Activated CD8-positive, alpha-beta memory T cell treated with anti-CD3 and anti-CD28 coated beads for 4 hours (primary cell): ENCODE results near the gene TYW1B.
"Not testable (repeated sequence)": the region's sequence is repeated elsewhere in the genome, so short reads cannot be mapped to it uniquely, and the experiment has no call there.

Source experiments
- DNase-seq, 2 donors: peaks; one replicate each; pipeline ENCODE4 v3.0.0-alpha.2; 2020; ENCODE audit warnings: low read depth in 2 of 2

The TYW1B gene

DNA sequence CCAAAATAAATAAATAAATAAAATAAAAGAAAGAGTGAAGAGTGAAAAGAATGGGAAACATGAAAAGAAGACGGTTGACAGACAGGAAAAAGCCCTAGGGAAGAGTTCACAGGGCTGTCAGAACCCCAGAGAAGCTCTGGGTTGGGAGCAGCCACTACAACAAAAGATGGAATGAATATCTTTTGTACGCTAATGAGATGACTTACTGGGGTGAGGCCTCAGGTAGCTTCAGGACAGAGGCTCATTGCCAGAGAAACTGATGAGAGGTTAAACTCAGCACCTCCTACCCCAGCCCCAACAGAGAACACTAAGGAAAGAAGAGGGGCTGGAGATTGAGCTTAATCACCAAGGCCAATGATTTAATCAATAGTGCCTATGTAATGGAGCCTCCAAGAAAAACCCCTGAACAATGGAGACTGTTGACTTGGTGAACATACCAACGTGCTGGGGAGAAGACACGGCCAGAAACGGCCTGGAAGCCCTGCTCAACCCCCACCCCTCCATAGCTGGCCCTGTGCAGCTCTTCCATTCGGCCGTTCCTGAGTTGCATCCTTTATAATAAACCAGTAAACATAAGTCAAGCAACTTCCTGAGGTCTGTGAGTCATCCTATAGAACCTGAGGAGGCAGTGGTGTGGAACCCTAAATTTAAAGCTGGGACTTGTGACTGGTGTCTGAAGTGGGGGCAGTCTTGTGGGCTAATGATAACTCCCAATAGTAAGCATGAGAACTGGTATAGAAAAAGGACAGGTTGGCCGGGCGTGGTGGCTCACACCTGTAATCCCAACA is 11.4 kb downstream of the TYW1B start:
- not testable (repeated sequence) for DNase-seq

DNA sequence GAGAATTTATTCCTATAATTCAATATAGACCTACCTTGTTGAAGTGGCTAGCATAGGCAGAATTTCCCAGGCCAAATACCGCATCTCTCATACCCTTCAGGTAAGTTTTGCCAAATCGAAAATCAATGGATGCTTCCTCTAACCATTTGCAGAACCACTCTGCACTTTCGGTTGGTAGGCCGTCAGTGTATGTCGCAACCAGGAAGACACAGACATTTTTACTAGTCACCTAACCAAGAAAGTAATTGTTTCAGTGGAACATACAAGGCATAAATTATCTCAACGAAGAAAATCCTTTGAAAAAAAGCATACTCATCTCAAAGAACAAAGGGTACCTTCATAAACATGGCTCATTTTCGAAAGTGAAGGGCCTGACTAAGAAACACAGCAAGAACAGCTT is 17.6 kb downstream of the TYW1B start:
- DNase-seq, result not testable (repeated sequence)

DNA sequence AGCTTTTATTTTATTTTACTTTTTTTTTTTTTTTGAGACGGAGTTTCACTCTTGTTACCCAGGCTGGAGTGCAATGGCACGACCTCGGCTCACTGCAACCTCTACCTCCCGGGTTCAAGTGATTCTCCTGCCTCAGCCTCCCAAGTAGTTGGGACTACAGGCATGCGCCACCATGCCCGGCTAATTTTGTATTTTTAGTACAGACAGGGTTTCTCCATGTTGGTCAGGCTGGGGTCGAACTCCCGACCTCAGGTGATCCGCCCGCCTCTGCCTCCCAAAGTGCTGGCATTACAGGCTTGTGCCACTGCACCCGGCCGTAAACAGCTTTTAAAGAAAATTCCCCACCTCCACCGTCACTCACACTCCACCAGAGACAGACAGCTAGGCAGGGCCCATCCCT is 19.5 kb downstream of the TYW1B start:
- DNase-seq, result not testable (repeated sequence)

DNA sequence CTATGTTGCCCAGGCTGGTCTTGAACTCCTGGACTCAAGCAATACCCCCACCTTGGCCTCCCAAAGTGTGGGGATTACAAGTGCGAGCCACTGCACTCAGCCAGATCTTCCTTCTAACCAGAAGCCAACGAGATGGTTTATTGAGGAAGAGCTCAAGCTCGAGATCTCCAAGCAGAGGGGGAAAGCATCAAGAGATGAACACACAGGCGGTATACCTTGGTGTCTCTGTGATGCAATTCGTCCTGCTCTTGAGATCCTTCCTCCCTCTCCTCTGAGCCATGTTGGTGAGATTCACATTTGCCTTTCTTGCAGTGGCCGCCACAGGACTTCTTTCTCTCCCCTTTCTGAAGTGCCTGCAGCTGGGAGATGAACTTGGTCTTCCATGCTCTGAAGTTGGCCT is 21.1 kb downstream of the TYW1B start:
- not testable (repeated sequence) for DNase-seq

DNA sequence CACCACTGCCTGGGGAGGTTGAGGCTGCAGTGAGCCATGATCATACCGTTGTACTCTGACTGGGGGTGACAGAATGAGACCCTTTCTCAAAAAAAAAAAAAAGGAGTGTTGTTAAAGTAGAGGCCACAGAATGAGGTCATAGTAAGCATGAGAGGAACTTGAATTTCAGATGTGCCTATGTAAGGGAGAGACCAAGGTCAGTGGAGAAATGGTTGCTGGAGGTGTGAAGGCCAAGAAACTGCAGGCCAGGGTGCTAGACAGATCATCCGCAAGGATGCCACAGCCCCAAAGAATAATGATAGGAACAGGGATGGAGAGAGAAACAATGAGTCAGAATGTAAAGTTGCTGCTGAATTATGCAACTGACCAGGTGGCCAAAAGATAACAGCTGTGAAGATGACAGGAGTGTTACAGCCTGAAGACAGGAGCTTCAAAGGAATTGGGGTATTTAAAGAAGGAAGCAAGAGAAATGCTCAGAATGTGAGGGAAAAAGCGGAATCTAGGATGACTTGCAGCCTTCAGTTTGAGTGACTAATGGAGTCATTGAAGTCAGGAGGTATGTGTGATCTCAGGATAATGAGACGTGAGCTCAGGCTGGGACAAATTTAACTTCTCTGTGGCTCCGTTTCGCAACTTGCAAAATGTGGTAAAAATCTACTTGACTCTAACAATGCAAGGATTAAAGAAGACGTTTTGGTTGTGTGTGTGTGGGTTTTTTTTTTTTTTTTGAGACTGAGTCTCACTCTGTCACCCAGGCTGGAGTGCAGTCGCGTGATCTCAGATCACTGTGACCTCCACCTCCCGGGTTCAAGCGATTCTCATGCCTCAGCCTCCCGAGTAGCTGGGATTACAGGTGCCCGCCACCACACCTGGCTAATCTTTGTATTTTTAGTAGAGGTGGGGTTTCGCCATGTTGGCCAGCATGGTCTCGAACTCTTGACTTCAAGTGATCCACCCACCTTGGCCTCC is 22.2 kb downstream of the TYW1B start:
- no peak for DNase-seq

DNA sequence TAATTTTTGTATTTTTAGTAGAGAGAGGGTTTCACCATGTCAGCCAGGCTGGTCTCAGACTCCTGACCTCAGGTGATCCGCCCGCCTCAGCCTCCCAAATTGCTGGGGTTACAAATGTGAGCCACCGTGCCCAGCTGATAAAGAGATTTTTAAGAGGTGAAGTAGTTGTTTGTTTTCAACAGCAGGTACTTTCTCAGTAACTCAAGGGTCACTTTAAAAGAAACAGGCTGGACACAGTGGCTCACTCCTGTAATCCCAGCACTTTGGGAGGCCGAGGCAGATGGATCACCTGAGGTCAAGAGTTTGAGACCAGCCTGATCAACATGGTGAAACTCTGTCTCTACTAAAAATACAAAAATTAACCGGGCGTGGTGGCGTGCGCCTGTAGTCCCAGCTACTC is 24.2 kb downstream of the TYW1B start:
- not testable (repeated sequence) for DNase-seq

DNA sequence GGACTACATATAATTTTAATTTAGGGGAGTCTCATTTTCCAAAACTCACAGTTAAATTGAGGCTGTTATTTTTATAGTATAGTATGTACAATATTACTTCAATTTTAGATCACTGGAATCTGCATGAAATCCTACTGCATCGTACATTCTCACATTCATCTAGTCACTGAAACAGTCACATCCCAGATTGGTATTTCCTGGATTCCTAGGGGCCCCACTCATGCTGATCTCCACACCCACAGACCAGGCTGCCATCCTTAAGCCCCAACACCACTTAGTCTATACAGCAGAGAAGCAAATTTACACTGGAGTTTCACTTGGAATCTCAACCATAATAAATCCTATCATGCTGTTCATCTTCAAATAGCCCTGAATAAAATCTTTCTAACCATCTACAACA is 26.4 kb downstream of the TYW1B start:
- not testable (repeated sequence) for DNase-seq

DNA sequence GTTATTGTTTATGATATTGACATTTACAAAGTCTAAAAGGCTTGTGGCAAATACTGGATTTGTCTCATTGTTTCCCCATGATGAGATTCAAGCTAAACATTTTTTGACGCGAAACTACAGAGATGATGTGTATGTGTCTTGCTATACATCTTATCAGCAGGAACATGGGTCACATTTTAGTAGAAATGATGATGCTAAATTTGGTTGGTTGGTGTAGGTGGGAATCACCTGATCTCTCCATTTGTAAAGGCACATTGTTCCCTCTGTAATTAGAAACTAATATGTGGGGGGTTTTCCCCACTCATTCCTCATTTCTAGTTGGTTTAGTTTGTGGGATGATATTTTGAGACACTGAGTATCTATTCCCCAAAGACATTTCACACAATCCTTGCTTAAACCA is 32.6 kb downstream of the TYW1B start:
- DNase-seq, result not testable (repeated sequence)

DNA sequence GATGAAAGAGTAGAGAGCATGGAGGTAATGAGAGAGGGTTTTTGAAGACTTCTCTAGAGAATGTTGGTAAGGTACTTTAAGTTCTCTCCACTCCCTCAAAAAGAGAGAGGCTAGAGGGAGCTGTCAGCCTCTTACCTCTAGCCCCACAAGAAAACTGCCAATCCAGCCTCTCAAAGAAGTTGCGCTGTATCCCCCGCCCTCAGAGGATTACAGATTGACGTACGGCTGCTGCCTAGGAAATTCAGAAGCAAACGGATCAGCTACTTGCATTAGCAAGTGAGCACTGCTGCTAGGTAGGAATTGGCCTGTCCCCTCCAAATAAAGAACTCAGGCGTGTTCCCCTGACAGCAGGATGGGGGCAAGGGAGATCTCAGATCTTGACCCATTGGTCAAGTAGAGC is 34.2 kb downstream of the TYW1B start:
- DNase-seq, result no peak

DNA sequence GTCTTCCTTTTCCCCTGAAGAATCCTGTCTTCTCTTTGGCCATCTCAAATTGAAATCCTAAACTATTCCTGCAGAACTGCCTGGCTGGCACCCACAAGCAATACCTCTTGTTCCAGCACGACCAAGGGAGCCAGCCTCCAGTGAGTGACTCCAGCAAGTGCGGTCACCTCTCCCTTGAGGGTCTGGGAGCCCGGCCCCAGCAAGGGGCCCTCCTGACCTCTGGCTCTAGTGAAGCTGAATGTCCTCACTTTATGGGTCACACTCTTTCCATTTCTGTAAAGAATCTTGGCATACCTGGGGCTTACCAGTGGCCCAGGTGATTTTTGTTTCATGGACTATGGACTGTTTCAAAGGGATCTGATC is 37.3 kb downstream of the TYW1B start:
- not testable (repeated sequence) for DNase-seq

DNA sequence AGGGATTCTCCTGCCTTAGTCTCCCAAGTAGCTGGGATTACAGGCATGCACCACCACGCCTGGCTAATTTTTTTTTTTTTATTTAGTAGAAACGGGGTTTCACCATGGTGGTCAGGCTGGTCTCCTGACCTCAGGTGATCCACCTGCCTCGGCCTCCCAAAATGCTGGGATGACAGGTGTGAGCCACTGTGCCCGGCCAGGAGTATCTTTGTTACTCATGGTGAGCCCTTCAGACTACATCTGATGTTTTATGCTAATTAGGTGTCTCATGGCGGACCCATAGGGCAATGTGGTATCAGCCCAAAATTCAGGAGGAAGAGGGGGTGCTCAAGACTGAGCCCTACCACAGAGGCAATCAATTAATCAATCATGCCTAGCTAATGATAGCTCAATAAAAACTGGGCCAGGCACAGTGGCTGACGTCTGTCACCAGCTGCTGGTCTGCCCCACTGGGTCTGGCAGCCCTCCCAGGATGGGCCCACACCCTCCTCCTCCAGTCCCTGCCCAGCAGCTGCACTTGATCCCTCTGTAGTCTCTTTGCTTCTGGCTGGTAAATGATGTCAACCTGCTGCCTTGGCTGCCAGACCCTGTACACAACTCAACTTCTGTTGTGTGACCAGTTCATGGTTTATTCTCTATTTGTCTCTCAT is 37.8 kb downstream of the TYW1B start:
- DNase-seq, result not testable (repeated sequence)

DNA sequence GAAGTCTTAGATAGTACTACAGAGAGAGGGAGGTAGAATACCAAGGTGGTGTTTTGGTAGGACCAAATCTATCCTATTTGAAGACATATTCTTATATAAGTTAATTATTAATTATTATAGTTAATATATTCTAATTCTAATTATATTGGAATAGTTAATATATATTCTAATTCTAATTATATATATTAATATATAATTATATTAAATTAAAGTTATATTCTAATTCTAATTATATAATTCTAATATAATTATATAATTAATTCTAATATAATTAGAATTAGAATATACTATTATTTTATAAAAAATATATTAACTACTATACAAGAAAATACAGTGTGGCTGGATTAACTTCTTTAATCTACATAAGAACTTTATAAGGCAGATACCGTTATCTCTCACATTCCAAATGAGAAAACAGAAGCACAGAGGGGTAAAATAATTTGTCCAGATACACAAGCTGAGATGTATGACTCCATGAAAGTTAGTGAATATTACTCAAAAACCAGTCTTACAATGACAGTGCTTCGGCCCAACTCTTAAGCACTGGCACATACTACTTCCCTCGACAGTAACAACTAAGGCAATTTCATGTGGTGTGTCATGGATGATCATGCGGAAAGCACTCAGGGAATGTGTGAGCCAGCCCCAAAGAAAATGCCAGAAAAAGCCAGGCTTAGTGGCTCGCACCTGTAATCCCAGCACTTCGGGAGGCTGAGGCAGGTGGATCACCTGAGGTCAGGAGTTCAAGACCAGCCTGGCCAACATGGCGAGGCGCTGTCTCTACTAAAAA is 42.6 kb downstream of the TYW1B start:
- no peak for DNase-seq

DNA sequence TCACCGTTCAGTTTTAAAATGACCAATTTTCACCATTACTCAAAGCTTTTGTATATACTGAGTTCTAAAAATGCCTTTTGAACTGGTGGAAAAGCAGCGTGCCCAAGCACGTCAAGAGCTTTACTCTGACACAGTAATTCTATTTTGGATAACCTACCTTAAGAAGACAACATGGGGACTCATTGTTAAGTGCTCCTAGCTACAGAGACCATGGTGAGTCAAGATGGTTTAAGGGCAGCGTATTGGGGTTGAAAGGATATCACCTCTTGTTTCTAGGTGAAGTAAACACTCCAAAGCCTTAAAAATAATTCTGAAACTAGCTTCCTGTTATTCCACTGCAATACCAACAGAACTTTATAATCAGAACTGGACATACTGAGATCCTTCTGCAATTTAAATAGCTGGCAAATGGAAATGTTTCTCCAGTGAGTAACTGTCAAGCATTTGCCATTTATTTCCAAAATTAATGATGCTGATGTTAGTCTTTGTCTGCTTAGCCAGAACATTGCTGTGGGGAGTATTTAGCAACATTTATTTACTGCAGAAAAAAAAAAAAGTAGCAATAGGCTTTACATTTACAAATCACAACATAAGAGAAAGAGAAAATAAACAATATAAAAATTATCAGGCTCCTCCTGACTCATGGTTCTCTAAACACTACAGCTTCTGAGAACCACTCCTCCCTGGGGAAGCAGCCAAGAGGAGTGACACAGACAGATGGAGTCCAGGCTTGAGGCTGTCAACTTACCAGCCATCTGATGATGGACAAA is 44.2 kb downstream of the TYW1B start:
- DNase-seq, result not testable (repeated sequence)

DNA sequence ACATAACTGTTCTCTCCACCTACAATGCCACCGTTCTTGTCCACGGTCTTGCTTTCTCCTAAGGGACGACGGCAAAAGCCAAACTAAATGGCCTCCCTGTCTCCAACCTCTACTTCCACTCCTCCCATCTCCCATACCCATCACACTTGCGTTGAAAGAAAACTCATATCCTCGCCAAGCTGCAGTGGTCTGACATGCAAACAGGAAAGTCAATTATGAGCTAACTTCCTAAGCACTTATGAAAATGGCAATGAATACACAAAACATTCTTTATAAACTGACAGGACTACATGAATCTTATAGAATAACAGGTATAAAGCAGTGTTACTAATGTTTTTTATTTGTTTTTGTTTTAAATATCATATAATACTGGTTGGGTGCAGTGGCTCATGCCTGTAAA is 46.4 kb downstream of the TYW1B start:
- no peak for DNase-seq

DNA sequence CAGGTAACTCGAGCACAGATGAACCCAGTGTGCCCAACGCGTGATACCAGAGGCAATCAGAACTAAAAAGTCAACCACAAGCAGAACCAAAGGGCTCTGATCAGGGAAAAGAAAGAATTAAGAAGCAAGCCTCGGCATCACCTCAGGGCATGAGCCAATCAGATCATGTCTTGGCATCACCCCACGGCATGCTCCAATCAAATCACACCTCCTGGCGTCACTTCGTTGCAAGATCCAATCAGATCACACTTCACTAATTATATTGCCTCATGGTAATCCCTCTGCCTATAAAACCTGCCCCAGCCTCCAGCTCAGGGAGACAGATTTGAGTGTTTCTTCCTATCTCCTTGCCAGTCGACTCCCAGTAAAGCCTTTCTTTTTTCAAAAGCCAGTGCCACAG is 46.8 kb downstream of the TYW1B start:
- no peak for DNase-seq

DNA sequence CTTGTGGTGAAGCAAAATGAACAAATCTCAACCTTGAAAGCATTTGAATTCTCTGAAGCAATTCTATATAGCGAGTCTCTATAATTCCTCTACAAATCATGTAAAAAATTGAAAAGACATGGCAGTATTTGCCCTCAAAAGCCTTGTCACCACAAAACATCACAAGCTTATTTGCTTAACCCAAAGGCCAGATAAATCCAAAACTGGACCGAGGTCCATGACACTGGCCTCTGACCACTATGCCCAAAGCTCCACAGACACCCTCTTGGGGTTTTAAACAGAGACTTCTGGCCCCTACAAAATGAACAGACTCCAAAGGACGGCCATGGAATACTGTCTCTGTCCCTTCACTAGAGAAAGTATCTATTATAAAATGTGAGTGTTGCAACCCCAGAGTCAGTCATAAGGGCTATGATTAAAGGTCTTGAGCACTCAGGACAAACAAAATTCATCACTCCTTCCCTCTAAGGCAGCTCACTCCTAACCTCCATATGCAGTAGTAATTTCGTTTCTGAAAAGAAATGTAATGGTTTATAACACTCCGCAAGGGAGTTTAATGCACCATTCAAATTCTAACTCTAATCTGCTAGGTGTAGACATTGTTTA is 47.6 kb downstream of the TYW1B start:
- not testable (repeated sequence) for DNase-seq

DNA sequence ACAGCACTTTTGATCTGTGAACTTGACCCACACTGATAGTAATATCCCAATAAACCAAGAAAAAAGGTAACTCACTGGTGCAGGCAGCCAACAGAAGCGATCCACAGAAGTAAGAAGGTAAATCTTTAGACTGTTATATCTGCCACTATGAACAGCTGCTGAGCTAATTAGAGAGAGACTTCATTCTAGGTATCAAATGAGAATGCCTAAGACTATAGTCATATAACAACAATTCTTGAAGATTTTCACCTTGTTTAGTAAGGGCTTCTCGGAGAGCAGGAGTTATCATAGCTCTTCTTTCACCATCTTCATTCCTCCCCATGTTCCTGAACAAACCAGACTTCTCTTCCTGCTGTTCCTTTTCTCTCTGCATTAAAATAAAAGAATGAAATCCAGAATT is 50.8 kb downstream of the TYW1B start:
- DNase-seq, result not testable (repeated sequence)

DNA sequence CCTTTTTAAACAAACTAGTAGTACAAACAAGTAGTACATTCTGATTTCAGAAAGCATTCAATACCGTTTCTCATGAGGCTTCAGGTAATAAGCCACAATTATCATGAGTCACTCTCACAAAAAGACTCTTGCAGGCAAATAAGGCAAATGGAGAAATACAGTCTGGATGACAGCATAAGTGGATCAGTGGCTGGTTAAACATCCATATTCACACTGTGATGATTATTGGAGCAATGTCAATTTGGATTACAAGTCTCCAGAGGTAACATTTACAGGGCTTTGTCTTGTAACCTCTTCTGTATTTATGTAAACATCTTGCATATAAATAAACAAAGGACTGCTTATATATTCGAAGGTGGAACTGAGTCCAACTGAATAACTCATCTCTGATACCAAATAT is 55.4 kb downstream of the TYW1B start:
- DNase-seq, result not testable (repeated sequence)

DNA sequence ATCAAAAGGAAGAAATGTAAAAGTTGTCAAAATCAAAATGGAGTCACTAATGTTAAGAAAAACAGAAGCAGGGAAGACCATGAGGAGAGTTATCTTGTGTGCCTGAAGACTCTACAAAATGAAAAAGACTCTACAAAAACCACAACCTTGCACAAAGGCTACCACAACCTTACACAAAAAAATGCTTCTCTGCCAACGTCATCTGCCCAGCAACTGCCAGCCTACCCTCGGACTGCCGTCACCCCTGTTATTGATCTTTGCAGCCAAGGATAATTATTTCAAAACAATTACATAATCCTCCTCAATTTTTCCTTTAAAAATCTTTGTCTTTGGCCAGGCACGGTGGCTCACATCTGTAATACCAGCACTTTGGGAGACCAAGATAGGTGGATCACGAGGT is 61.0 kb downstream of the TYW1B start:
- DNase-seq, result not testable (repeated sequence)

DNA sequence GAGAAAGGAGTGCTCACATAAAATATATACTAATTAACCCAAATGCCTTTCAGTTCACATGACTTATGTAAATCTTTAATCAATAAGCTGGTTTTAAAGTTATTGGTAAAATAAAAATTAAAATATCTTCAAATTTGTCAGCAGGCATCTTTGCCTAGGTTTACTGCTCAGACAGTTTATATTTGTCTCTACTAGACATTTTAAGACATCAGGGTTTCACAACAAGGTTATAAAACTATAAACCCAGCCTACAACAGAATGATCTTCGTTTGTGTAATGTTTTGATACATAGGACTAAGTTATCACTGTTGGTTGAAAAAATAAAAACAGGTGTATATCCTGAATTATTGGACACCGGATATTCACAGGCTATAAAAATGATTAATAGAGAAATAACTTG is 67.4 kb downstream of the TYW1B start:
- no peak for DNase-seq
